ENCODE measurements around the gene ARNT2. TPM values are rescaled to one million over a fixed set of nuclear protein-coding genes. Genes with fewer than 3 reads are reported as not detected.

ARNT2 gene
- total and polyA plus RNA-seq, 12 donors = 2.0 to 6.4 (median 3.5) TPM

GRCh38 chr15:80601256-80601655, 197.1 kb downstream of the ARNT2 start:
- WGBS, 4 donors = 64 to 74% (median 66%) methylated on average over 4 of the region's 4 CpGs
- Histone ChIP-seq H3K36me3 (replicated peaks in 1 of 2) (no peaks in the 10 kb centered on the region), H3K4me3 (no peak overlapping the region), H3K9me3 (replicated peaks in 1 of 3) (no peaks in the 10 kb centered on the region), H3K27me3 (no peaks in the 10 kb centered on the region), H3K27ac (no peak overlapping the region), H3K4me1 (replicated peaks in 1 of 2) (no peaks in the 10 kb centered on the region)
- TF ChIP-seq CTCF (IDR thresholded peaks at IDR 0.05) (no peak), POLR2A (IDR thresholded peaks at IDR 0.05) (no peak)
- DNase-seq = no peak
- intact Hi-C loops (cut with DNase I) = no loop called here

GRCh38 chr15:80604583-80605575, 200.7 kb downstream of the ARNT2 start:
- Histone ChIP-seq H3K9me3 (replicated peaks in 1 of 3) (no peaks in the 10 kb centered on the region), H3K27ac (no peak overlapping the region), H3K36me3 (replicated peaks in 1 of 2) (no peaks in the 10 kb centered on the region), H3K4me3 (no peak overlapping the region), H3K4me1 (replicated peaks in 1 of 2) (peaks cover 0 to 7% of the 10 kb centered on the region in 2 donors), H3K27me3 (no peaks in the 10 kb centered on the region)
- TF ChIP-seq POLR2A (IDR thresholded peaks at IDR 0.05) (no peak), CTCF (IDR thresholded peaks at IDR 0.05) (no peak)
- no peak for DNase-seq
- 84 to 87% (median 85%) methylated on average over 13 to 14 of the region's 14 CpGs for WGBS, 4 donors
- intact Hi-C loops (cut with DNase I) = no loop called here

- DNase-seq = no peak
- TF ChIP-seq CTCF (IDR thresholded peaks at IDR 0.05) (no peak), POLR2A (IDR thresholded peaks at IDR 0.05) (no peak)
- Histone ChIP-seq H3K4me3 (no peak overlapping the region), H3K27ac (no peak overlapping the region), H3K9me3 (replicated peaks in 1 of 3) (no peaks in the 10 kb centered on the region), H3K4me1 (replicated peaks in 1 of 2) (peaks cover 0 to 8% of the 10 kb centered on the region in 2 donors), H3K36me3 (replicated peaks in 1 of 2) (no peaks in the 10 kb centered on the region), H3K27me3 (no peaks in the 10 kb centered on the region)
- WGBS, 4 donors = 84 to 95% (median 89%) methylated on average over 6 of the region's 6 CpGs
- intact Hi-C loops (cut with DNase I) = no loop called here
Observed at GRCh38 chr15:80605591-80606150, 201.5 kb downstream of the ARNT2 start.

- TF ChIP-seq CTCF (IDR thresholded peaks at IDR 0.05) = no peak
- TF ChIP-seq POLR2A (IDR thresholded peaks at IDR 0.05) = no peak
- WGBS, 4 donors = 90 to 95% (median 92%) methylated on average over 4 of the region's 4 CpGs
- DNase-seq = no peak
- H3K36me3 ChIP-seq (replicated peaks in 1 of 2) = no peaks in the 10 kb centered on the region
- H3K27ac ChIP-seq = no peak overlapping the region
- H3K27me3 ChIP-seq = no peaks in the 10 kb centered on the region
- peaks cover 0 to 8% of the 10 kb centered on the region in 2 donors for H3K4me1 ChIP-seq (replicated peaks in 1 of 2)
- intact Hi-C loops (cut with DNase I) = no loop called here
- no peaks in the 10 kb centered on the region for H3K9me3 ChIP-seq (replicated peaks in 1 of 3)
- no peak overlapping the region for H3K4me3 ChIP-seq
Observed at GRCh38 chr15:80606511-80607071, 202.4 kb downstream of the ARNT2 start.
